GM21360 (cell line): ENCODE data around the gene IFT88.
"Not testable (repeated sequence)": the region's sequence is repeated elsewhere in the genome, so short reads cannot be mapped to it uniquely, and the experiment has no call there.

Experiments used
- ATAC-seq: cut with Tn5 transposase; IDR thresholded peaks from one replicate; pipeline ENCODE4 v1.9.1; 2021; ENCODE audit warnings: mild to moderate bottlenecking, moderate library complexity; ENCODE audit not compliant: unreplicated experiment

IFT88 gene

GRCh38 chr13:20623000-20623399 lies 56.0 kb downstream of the IFT88 start:
- no peak for ATAC-seq

- ATAC-seq = no peak
Measured at GRCh38 chr13:20624213-20624612, 57.3 kb downstream of the IFT88 start.

GRCh38 chr13:20633802-20634201 lies 66.8 kb downstream of the IFT88 start:
- ATAC-seq = no peak

- no peak for ATAC-seq
Measured at GRCh38 chr13:20636079-20636478, 69.1 kb downstream of the IFT88 start.

- no peak for ATAC-seq
Measured at GRCh38 chr13:20637811-20638210, 70.9 kb downstream of the IFT88 start.

GRCh38 chr13:20647758-20648157 lies 80.8 kb downstream of the IFT88 start:
- ATAC-seq = no peak

GRCh38 chr13:20652946-20653345 lies 86.0 kb downstream of the IFT88 start:
- no peak for ATAC-seq

GRCh38 chr13:20654156-20654555 lies 87.2 kb downstream of the IFT88 start:
- no peak for ATAC-seq

GRCh38 chr13:20658451-20659040 lies 91.6 kb downstream of the IFT88 start:
- no peak for ATAC-seq

- ATAC-seq = no peak
Measured at GRCh38 chr13:20664351-20664750, 97.4 kb downstream of the IFT88 start.

GRCh38 chr13:20666948-20667347 lies 100.0 kb downstream of the IFT88 start:
- no peak for ATAC-seq

GRCh38 chr13:20667857-20668437 lies 101.0 kb downstream of the IFT88 start:
- no peak for ATAC-seq

- ATAC-seq = no peak
Measured at GRCh38 chr13:20669162-20669561, 102.2 kb downstream of the IFT88 start.

GRCh38 chr13:20671789-20672188 lies 104.8 kb downstream of the IFT88 start:
- ATAC-seq = no peak

- ATAC-seq = no peak
Measured at GRCh38 chr13:20672772-20673171, 105.8 kb downstream of the IFT88 start.

- ATAC-seq = no peak
Measured at GRCh38 chr13:20673715-20674114, 106.8 kb downstream of the IFT88 start.

GRCh38 chr13:20676213-20676612 lies 109.3 kb downstream of the IFT88 start:
- no peak for ATAC-seq

- ATAC-seq = not testable (repeated sequence)
Measured at GRCh38 chr13:20678606-20679005, 111.6 kb downstream of the IFT88 start.

- ATAC-seq = no peak
Measured at GRCh38 chr13:20679879-20680278, 112.9 kb downstream of the IFT88 start.

- no peak for ATAC-seq
Measured at GRCh38 chr13:20680416-20681080, 113.6 kb downstream of the IFT88 start.

- not testable (repeated sequence) for ATAC-seq
Measured at GRCh38 chr13:20681481-20681880, 114.5 kb downstream of the IFT88 start.

GRCh38 chr13:20682061-20682460 lies 115.1 kb downstream of the IFT88 start:
- no peak for ATAC-seq
